ENCODE results near the gene ATP8B3. TPM values are rescaled to one million over a fixed set of nuclear protein-coding genes. Genes with fewer than 3 reads are reported as not detected.

The ATP8B3 gene
- total and polyA plus RNA-seq, 9 of the 15 experiments (the other 6 are each of a cell fraction or from before 2014, with no cell fraction given), result 1.2 to 12.3 (median 3.8) TPM

- TF ChIP-seq, protein P1, sequence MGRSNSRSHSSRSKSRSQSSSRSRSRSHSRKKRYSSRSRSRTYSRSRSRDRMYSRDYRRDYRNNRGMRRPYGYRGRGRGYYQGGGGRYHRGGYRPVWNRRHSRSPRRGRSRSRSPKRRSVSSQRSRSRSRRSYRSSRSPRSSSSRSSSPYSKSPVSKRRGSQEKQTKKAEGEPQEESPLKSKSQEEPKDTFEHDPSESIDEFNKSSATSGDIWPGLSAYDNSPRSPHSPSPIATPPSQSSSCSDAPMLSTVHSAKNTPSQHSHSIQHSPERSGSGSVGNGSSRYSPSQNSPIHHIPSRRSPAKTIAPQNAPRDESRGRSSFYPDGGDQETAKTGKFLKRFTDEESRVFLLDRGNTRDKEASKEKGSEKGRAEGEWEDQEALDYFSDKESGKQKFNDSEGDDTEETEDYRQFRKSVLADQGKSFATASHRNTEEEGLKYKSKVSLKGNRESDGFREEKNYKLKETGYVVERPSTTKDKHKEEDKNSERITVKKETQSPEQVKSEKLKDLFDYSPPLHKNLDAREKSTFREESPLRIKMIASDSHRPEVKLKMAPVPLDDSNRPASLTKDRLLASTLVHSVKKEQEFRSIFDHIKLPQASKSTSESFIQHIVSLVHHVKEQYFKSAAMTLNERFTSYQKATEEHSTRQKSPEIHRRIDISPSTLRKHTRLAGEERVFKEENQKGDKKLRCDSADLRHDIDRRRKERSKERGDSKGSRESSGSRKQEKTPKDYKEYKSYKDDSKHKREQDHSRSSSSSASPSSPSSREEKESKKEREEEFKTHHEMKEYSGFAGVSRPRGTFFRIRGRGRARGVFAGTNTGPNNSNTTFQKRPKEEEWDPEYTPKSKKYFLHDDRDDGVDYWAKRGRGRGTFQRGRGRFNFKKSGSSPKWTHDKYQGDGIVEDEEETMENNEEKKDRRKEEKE (IDR thresholded peaks at IDR 0.05; ENCODE audit: borderline replicate concordance in 1 of 2, control insufficient read depth in 1 of 2, low read depth in 2 of 2, low read length in 1 of 2), result no peak
- TF ChIP-seq NR4A1 (CRISPR knock-in tag; IDR thresholded peaks at IDR 0.05) (no peak), NR4A1 (tag; IDR thresholded peaks at IDR 0.05) (no peak), PRDM10 (IDR thresholded peaks at IDR 0.05; ENCODE audit: partially characterized antibody) (peak; percentile 89), MAZ (CRISPR knock-in tag; conservative IDR thresholded peaks at IDR 0.05 in 1 of 2, IDR thresholded peaks at IDR 0.05 in 1 of 2) (peak; percentile 82 to 96; a peak in 3 of 4 replicates), JUN (IDR thresholded peaks at IDR 0.05; ENCODE audit: borderline replicate concordance, low read depth, low read length) (peak; percentile 84; the same call in 1 of the 2 replicates), JUN (CRISPR knock-in tag; IDR thresholded peaks at IDR 0.05; ENCODE audit: borderline replicate concordance) (no peak; the same call in 1 of the 2 replicates), EGR1 (conservative IDR thresholded peaks at IDR 0.05) (peak; percentile 20), CEBPB (tag; IDR thresholded peaks at IDR 0.05) (no peak), ETS1 (conservative IDR thresholded peaks at IDR 0.05; ENCODE audit: control insufficient read depth, low read depth, low read length) (no peak), HDGF (IDR thresholded peaks at IDR 0.05) (no peak), HSF4 (CRISPR knock-in tag; IDR thresholded peaks at IDR 0.05; ENCODE audit: borderline replicate concordance) (no peak), FOXA1 (IDR thresholded peaks at IDR 0.05; ENCODE audit: borderline replicate concordance) (no peak), ZNF589 (CRISPR knock-in tag; IDR thresholded peaks at IDR 0.05; ENCODE audit: low read depth) (peak; percentile 75), TEAD1 (CRISPR knock-in tag; IDR thresholded peaks at IDR 0.05) (0 out of 4 replicates have a peak, but pooled peaks of 1 of the 2 experiments have one; percentile 28)
Measured at GRCh38 chr19:1747285-1748114, 64.6 kb downstream of the ATP8B3 start (continued).
